ENCODE data around the gene STKLD1. TPM values are rescaled to one million over a fixed set of nuclear protein-coding genes. Genes with fewer than 3 reads are reported as not detected.

STKLD1 gene
- total and polyA plus RNA-seq, 2 experiments from 2014 or later: 2.2 to 5.1 TPM

DNA sequence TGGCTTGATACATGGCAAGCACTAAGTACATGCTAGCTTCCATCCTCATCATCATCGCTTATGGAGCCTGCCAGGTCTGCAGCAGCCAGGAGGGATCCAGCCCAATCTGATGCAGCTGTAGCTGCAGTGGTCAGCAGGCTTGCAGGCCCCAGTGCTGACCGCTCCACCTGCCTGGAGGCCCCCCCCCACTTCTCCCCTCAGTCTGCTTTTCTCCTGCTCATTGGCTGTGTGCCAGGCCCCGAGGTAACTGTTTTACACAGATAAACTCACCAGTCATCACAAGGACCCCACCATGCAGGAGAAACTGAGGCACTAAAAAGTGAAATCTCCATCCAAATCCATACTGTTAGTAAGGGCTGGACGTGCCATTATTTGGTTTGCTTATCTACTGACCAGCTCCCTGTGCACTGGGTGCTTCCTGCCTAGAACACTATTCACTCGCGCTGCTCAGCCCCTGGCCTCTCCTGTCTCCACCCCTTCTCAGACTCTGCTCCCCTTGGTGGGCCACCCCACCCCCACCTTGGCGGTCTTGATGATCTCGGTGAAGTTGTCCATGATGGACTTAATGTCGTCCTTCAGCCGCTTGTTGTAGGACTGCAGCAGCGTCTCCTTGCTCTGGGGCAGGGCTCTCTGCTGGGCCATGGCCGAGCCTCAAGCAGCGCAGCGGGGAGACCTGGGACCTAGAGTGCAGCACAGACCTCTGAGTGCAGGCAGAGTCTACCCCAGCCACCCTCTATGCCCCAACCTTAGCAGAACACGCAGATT, 30.0 kb upstream of the STKLD1 start:
- peaks cover 36% of the 10 kb centered on the region for H3K36me3 ChIP-seq
- peak overlapping the region; percentile 99 for H3K27ac ChIP-seq
- no peaks in the 10 kb centered on the region for H3K27me3 ChIP-seq
- DNase-seq (ENCODE audit: low read depth in 1 of 2, low spot score in 1 of 2): no peak
- peaks cover 3% of the 10 kb centered on the region for H3K4me1 ChIP-seq (ENCODE audit: low read depth)
- TF ChIP-seq, protein P1, sequence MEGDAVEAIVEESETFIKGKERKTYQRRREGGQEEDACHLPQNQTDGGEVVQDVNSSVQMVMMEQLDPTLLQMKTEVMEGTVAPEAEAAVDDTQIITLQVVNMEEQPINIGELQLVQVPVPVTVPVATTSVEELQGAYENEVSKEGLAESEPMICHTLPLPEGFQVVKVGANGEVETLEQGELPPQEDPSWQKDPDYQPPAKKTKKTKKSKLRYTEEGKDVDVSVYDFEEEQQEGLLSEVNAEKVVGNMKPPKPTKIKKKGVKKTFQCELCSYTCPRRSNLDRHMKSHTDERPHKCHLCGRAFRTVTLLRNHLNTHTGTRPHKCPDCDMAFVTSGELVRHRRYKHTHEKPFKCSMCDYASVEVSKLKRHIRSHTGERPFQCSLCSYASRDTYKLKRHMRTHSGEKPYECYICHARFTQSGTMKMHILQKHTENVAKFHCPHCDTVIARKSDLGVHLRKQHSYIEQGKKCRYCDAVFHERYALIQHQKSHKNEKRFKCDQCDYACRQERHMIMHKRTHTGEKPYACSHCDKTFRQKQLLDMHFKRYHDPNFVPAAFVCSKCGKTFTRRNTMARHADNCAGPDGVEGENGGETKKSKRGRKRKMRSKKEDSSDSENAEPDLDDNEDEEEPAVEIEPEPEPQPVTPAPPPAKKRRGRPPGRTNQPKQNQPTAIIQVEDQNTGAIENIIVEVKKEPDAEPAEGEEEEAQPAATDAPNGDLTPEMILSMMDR (IDR thresholded peaks at IDR 0.05; ENCODE audit: low read depth, low read length): no peak
- no peaks in the 10 kb centered on the region for H3K9me3 ChIP-seq (ENCODE audit: low read depth)
- peak overlapping the region; percentile 100 for H3K4me3 ChIP-seq

DNA sequence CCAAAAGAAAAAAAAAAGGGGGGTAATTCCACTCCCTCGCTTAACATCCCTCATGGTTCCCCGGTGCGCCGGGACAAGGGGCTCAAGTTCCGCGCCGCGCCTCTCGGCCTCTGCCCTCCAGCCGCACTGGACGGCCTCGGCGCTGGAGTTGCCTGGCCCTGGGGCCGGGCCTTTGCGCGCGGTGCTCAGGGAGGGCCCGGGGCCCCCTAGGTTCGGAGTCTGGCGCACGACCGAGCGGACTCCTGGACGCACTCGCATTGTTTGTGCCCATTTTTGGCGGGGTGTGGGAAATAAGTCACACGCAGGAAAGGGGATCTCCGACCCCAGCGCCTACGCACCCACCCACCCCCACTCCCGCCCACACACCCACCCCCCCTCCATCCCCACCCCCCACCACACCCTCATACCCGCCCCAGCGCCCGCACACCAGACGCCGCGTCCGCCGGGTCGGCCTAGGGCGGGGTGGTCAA, 28.6 kb upstream of the STKLD1 start:
- TF ChIP-seq, protein P1 (IDR thresholded peaks at IDR 0.05; ENCODE audit: low read depth, low read length): no peak
- Histone ChIP-seq H3K27ac (peak overlapping the region; percentile 99), H3K4me3 (peak overlapping the region; percentile 100), H3K36me3 (peaks cover 50% of the 10 kb centered on the region), H3K27me3 (no peaks in the 10 kb centered on the region), H3K4me1 (ENCODE audit: low read depth) (peaks cover 3% of the 10 kb centered on the region), H3K9me3 (ENCODE audit: low read depth) (no peaks in the 10 kb centered on the region)
- peak in 1 of 2 donors; percentile 65 for DNase-seq (ENCODE audit: low read depth in 1 of 2, low spot score in 1 of 2)

DNA sequence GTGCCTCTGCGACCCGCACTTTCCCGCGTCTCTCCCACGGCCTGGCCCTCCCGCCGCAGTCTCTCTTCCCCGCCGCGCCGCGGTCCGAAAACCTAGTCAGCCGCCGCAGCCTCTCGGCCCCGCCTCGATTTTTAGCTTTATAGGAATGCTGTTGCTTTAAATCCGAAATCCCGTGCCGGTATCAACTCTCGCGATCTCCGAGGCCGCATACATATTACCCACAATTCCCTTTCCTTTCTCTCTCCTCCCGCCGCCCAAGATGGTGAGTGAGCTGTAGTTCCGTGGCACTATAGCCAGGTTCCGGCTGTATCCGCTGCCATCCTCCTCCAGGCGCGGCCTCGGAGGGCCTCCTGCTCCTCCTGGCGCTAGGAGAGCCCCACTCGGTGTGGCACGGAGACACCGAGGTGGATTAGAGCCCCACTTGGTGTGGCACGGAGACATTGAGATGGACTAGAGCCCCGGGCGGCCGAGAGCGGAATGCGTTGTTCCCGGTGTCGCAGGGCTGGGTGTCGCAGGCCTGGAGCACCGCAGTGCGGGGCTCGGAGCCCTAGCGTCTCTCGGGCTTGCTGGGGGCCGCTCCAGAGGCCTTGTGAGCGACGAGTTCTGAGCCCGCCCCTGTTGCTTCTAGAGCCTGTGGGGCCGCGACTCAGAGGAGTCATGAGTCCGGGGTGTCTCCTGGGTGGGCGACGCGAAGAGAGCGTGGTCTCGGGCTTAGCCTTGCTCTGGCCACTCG, 28.0 kb upstream of the STKLD1 start, which contains the start of the genes MED22 and RPL7A:
MED22 (minus strand) TSS at position 147 of the 733 bp plus-strand sequence. CDS start 1,469 bp downstream, outside the sequence.
RPL7A (plus strand) TSS at position 234 of the 733 bp plus-strand sequence; CDS start at position 260, 26 bp downstream.
- DNase-seq (ENCODE audit: low read depth in 1 of 2, low spot score in 1 of 2): peak; percentile 97
- Histone ChIP-seq H3K36me3 (peaks cover 56% of the 10 kb centered on the region), H3K27ac (peak within 1 kb of the TSS; percentile 99), H3K27me3 (no peaks in the 10 kb centered on the region), H3K4me1 (ENCODE audit: low read depth) (peaks cover 3% of the 10 kb centered on the region), H3K4me3 (peak within 1 kb of the TSS; percentile 100), H3K9me3 (ENCODE audit: low read depth) (no peaks in the 10 kb centered on the region)
- TF ChIP-seq, protein P1 (IDR thresholded peaks at IDR 0.05; ENCODE audit: low read depth, low read length): no peak

DNA sequence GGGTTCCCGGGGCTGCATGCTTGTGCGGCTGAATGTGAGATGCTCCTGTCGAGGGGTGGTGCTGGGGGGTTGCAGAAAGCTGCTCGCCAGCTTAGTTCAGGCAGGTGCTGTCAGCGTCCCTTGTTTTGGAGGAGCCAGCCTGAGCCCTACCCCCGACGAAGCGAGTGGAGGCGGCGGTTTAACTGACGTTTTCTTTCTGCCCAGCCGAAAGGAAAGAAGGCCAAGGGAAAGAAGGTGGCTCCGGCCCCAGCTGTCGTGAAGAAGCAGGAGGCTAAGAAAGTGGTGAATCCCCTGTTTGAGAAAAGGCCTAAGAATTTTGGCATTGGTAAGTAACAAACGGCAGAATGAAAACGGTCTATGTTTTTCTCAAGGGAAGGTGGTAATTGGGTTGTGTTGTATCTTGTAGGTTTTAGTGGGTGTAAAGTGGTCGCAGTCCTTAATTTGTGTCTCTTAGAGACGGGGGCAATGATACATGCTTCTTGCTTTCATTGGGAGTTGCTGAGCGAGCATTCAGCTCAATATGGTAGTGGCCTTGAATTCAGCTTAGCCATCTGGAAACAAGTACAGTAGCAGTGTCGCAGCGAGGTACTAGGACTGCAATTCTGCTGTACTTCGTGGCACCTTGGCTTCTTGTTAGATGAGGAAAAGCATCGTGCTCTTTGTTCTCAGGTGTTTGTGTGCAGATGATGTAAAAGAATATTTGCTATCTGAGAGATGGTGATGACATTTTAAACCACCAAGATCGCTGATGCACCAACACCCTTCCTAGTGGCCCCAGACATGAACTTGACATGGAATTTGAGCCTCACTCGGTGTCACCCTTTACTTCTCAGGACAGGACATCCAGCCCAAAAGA, 27.2 kb upstream of the STKLD1 start:
- H3K9me3 ChIP-seq (ENCODE audit: low read depth): no peaks in the 10 kb centered on the region
- peak overlapping the region; percentile 99 for H3K27ac ChIP-seq
- H3K4me3 ChIP-seq: peak overlapping the region; percentile 100
- H3K4me1 ChIP-seq (ENCODE audit: low read depth): peaks cover 3% of the 10 kb centered on the region
- H3K27me3 ChIP-seq: no peaks in the 10 kb centered on the region
- TF ChIP-seq, protein P1 (IDR thresholded peaks at IDR 0.05; ENCODE audit: low read depth, low read length): no peak
- peaks cover 54% of the 10 kb centered on the region for H3K36me3 ChIP-seq
- DNase-seq (ENCODE audit: low read depth in 1 of 2, low spot score in 1 of 2): no peak
